HuH-7.5 (cell line): ENCODE results near the gene ZNF24.

Source experiments
- DNase-seq: peaks from one replicate; pipeline ENCODE4 v3.0.0; 2011; ENCODE audit warnings: low spot score

Gene ZNF24

GRCh38 chr18:35355140-35355618, 11.0 kb upstream of the ZNF24 start:
- DNase-seq: peak; percentile 19

- DNase-seq: no peak
These were observed 8.6 kb upstream of the ZNF24 start for GRCh38 chr18:35352778-35353177.

GRCh38 chr18:35352283-35352682, 8.1 kb upstream of the ZNF24 start:
- DNase-seq: no peak

- DNase-seq: no peak
These were observed 3.8 kb upstream of the ZNF24 start for GRCh38 chr18:35348001-35348400.

GRCh38 chr18:35345950-35346349, 1.7 kb upstream of the ZNF24 start:
- DNase-seq: no peak

GRCh38 chr18:35345460-35345921, 1.3 kb upstream of the ZNF24 start:
- no peak for DNase-seq

GRCh38 chr18:35344736-35345459, 678 bp upstream of the ZNF24 start:
- no peak for DNase-seq

GRCh38 chr18:35343488-35343935, 708 bp downstream of the ZNF24 start:
- DNase-seq: no peak

- DNase-seq: no peak
These were observed 6.9 kb downstream of the ZNF24 start for GRCh38 chr18:35337286-35337685.

- DNase-seq: no peak
These were observed 8.4 kb downstream of the ZNF24 start for GRCh38 chr18:35335866-35336265.

- DNase-seq: no peak
These were observed 9.4 kb downstream of the ZNF24 start for GRCh38 chr18:35334821-35335220.

GRCh38 chr18:35334212-35334611, 10.0 kb downstream of the ZNF24 start:
- no peak for DNase-seq

GRCh38 chr18:35331367-35332087, 12.7 kb downstream of the ZNF24 start:
- no peak for DNase-seq

- DNase-seq: no peak
These were observed 15.4 kb downstream of the ZNF24 start for GRCh38 chr18:35328868-35329267.

- no peak for DNase-seq
These were observed 17.4 kb downstream of the ZNF24 start for GRCh38 chr18:35326695-35327387.

- DNase-seq: no peak
These were observed 19.1 kb downstream of the ZNF24 start for GRCh38 chr18:35324926-35325655.

- no peak for DNase-seq
These were observed 21.4 kb downstream of the ZNF24 start for GRCh38 chr18:35322486-35323458.

- DNase-seq: no peak
These were observed 32.7 kb downstream of the ZNF24 start for GRCh38 chr18:35311496-35311895.

GRCh38 chr18:35306588-35307250, 37.5 kb downstream of the ZNF24 start:
- no peak for DNase-seq

GRCh38 chr18:35303610-35304009, 40.6 kb downstream of the ZNF24 start:
- DNase-seq: no peak
